K562 (cell line): ENCODE data around the gene ADARB2. TPM values are rescaled to one million over a fixed set of nuclear protein-coding genes. Genes with fewer than 3 reads are reported as not detected.
A peak's percentile ranks its signal among the peaks of the same experiment; 100 is the strongest.

Experiments
- ATAC-seq: fragments of 200-7000 bp; cut with Tn5 transposase; 3 replicates; pipeline ENCODE4 v1.9.1; 2020; ENCODE audit warnings: moderate library complexity
- BruUV-seq: library from RNA; stranded (reverse); fragments of 400-500 nt; replicated peaks from 2 replicates; lab custom pipeline; 2021; lab: Mats Ljungman, UMichigan
- CTCF ChIA-PET: fragments of 300-600 bp; formaldehyde crosslinking; extraction: SDS; loops from one replicate; lab custom pipeline; 2021; ENCODE audit warnings: low intra/inter-chr PET ratio; lab: Yijun Ruan, JAX
- POLR2A ChIA-PET: fragments of 300-600, 350-650 bp; sonication (Branson Sonifier 250); formaldehyde crosslinking; extraction: SDS; loops from one replicate; lab custom pipeline; 2021; ENCODE audit warnings: antibody characterized with exemption, inconsistent platforms; lab: Yijun Ruan, JAX
- DNase-seq, 4 experiments: peaks; one replicate each; pipeline versions ENCODE4 v3.0.0 to v3.0.0-alpha.2; 2011 to 2018; ENCODE audit warnings: low spot score in 3 of 4, mixed read lengths in 3 of 4; ENCODE audit errors: extremely low read depth in 1 of 4
- FAIRE-seq: peaks from 2 replicates; lab custom pipeline; 2011; peaks lifted over from hg19 to GRCh38; lab: Jason Lieb, UNC
- H2AFZ ChIP-seq: 2 replicates; pipeline ENCODE4 v1.6.0; 2011; ENCODE audit warnings: low read depth, low read length, control low read depth, inconsistent platforms
- H3K27ac ChIP-seq: fragments of 200-600 bp; 3 replicates; pipeline ENCODE4 v1.8.0; 2011; ENCODE audit warnings: low read depth, mild to moderate bottlenecking, control low read depth, inconsistent platforms, low read length, moderate library complexity, mixed read lengths; ENCODE audit errors: extremely low read depth
- H3K27me3 ChIP-seq, 2 experiments: fragments of 300-600 bp in 1 of 2; 2 replicates in 1 of 2; 3 replicates in 1 of 2; pipeline versions ENCODE4 v1.6.0 to v1.8.0; 2011; ENCODE audit warnings: inconsistent platforms in 2 of 2, low read length in 2 of 2, mild to moderate bottlenecking in 1 of 2, mixed read lengths in 1 of 2, moderate library complexity in 1 of 2; ENCODE audit not compliant: control insufficient read depth in 2 of 2, insufficient read depth in 2 of 2
- H3K36me3 ChIP-seq: fragments of 300-600 bp; 3 replicates; pipeline ENCODE4 v1.8.0; 2011; ENCODE audit warnings: mild to moderate bottlenecking, low read length, inconsistent platforms; ENCODE audit not compliant: control insufficient read depth, insufficient read depth
- H3K4me1 ChIP-seq, 2 experiments: fragments of 200-600 bp in 1 of 2; replicated peaks in 1 of 2; 2 replicates in 1 of 2; 3 replicates in 1 of 2; pipeline versions ENCODE4 v1.5.1 to v1.8.0; 2011; ENCODE audit warnings: inconsistent platforms in 2 of 2, low read length in 2 of 2, mild to moderate bottlenecking in 1 of 2, mixed read lengths in 1 of 2, moderate library complexity in 1 of 2; ENCODE audit not compliant: control insufficient read depth in 2 of 2, insufficient read depth in 2 of 2
- H3K4me2 ChIP-seq: 2 replicates; pipeline ENCODE4 v1.6.1; 2011; ENCODE audit warnings: low read length, control low read depth, inconsistent platforms, mixed read lengths; ENCODE audit not compliant: insufficient read depth
- H3K4me3 ChIP-seq: fragments of 200-600 bp; sonication (generic), shearing (Covaris generic); 2 replicates; pipeline ENCODE4 v1.5.1; 2016; ENCODE audit warnings: control low read depth, inconsistent platforms
- H3K79me2 ChIP-seq: fragments of 200-600 bp; 3 replicates; pipeline ENCODE4 v1.8.0; 2011; ENCODE audit warnings: low read length, inconsistent platforms; ENCODE audit not compliant: control insufficient read depth, insufficient read depth
- H3K9ac ChIP-seq, 2 experiments: 2 replicates each; pipeline versions ENCODE4 v1.6.0 to v1.6.1; 2011; ENCODE audit warnings: low read depth in 2 of 2, low read length in 2 of 2, control low read depth in 1 of 2, inconsistent platforms in 1 of 2, mild to moderate bottlenecking in 1 of 2, mixed read lengths in 1 of 2; ENCODE audit not compliant: insufficient read depth in 1 of 2
- H3K9me1 ChIP-seq: one replicate; pipeline ENCODE4 v1.6.0; 2011; ENCODE audit warnings: inconsistent platforms, mild to moderate bottlenecking, low read length, moderate library complexity; ENCODE audit not compliant: control insufficient read depth, insufficient read depth
- H3K9me3 ChIP-seq: replicated peaks from 2 replicates; pipeline ENCODE4 v1.5.1; 2011; ENCODE audit warnings: low read depth, low read length, inconsistent platforms; ENCODE audit not compliant: control insufficient read depth, insufficient read depth
- H4K20me1 ChIP-seq: replicated peaks from 2 replicates; pipeline ENCODE4 v1.6.1; 2011; ENCODE audit warnings: low read length, inconsistent platforms, mixed read lengths; ENCODE audit not compliant: control insufficient read depth, insufficient read depth
- CBX5 ChIP-seq: IDR thresholded peaks from 2 replicates; pipeline ENCODE4 v1.6.1; 2014; ENCODE audit warnings: low read depth, borderline replicate concordance
- DACH1 ChIP-seq: fragments of 450-650 bp; IDR thresholded peaks from 2 replicates; pipeline ENCODE4 v1.6.1; 2018; ENCODE audit not compliant: partially characterized antibody
- PHTF2 ChIP-seq: fragments of 250-450 bp; sonication (Bioruptor Pico); IDR thresholded peaks from 2 replicates; pipeline ENCODE4 v1.5.0; 2021; ENCODE audit warnings: mild to moderate bottlenecking
- TCF3 ChIP-seq: sonication (generic); formaldehyde crosslinking; IDR thresholded peaks from 2 replicates; pipeline ENCODE4 v1.4.0; 2020; ENCODE audit warnings: mild to moderate bottlenecking, missing genetic modification reagents
- ZNF57 ChIP-seq: fragments of 450-650 bp; formaldehyde crosslinking; IDR thresholded peaks from 2 replicates; pipeline ENCODE4 v1.4.0; 2020; ENCODE audit warnings: mild to moderate bottlenecking, moderate library complexity
- WGBS: fragments of 100-300 bp; shearing (Covaris generic); methylation state at CpG from one replicate; pipeline ENCODE4 v1.1.6; 2016; ENCODE audit warnings: low coverage, mixed read lengths; ENCODE audit not compliant: insufficient coverage; ENCODE audit errors: missing lambda C conversion rate; 5-methylcytosine and 5-hydroxymethylcytosine counted together
- in situ Hi-C: fragments of 300-500 bp; cut with MboI; formaldehyde crosslinking; loops from 4 replicates; pipeline ENCODE4 v1.15.0; 2018; ENCODE audit warnings: inconsistent platforms, mixed read lengths
- intact Hi-C: fragments of 100-400 bp; cut with micrococcal nuclease; formaldehyde crosslinking; loops from 2 replicates; pipeline ENCODE4 v1.14.2; 2022
- polyA plus RNA-seq, 8 experiments: library from polyadenylated mRNA; depleted of rRNA in 4 of 8; stranded (reverse) in 5 of 8; unstranded in 3 of 8; fragments of >200 nt; fragmentation: Nextera tagmentation in 2 of 8; fragmentation: Illumina TruSeq in 1 of 8; extraction: Ambion mirVana in 2 of 8; extraction: Trizol in 1 of 8; gene quantifications; 2 replicates each; pipeline versions ENCODE4 v1.2.1 to v1.2.3, GENCODE V29; 2011 to 2014; ENCODE audit warnings: inconsistent platforms in 1 of 8, missing spikeins in 1 of 8
- total RNA-seq, 7 experiments: library from RNA; depleted of rRNA in 6 of 7; stranded (reverse); fragments of >200 nt in 6 of 7; fragmentation: Illumina TruSeq in 2 of 7; extraction: Trizol in 2 of 7; gene quantifications; 2 replicates each; pipeline versions ENCODE4 v1.2.1 to v1.2.3, GENCODE V29; 2011 to 2021; ENCODE audit warnings: low replicate concordance in 1 of 7
- TF ChIP-seq, protein P1 (sequence below), 2 experiments: fragments of 200-800 bp in 1 of 2; sonication (Bioruptor generic) in 1 of 2; sonication (generic) in 1 of 2; formaldehyde crosslinking in 1 of 2; IDR thresholded peaks in 1 of 2; conservative IDR thresholded peaks in 1 of 2; 2 replicates each; pipeline versions ENCODE4 v1.5.0 to v1.6.1; 2016 to 2020; ENCODE audit warnings: missing compliant biosample characterization in 1 of 2, missing genetic modification characterization in 1 of 2, missing genetic modification reagents in 1 of 2
- TF ChIP-seq, protein P2 (sequence below): fragments of 250-450 bp; sonication (Bioruptor Pico); IDR thresholded peaks from 2 replicates; pipeline ENCODE4 v1.8.0; 2021; ENCODE audit warnings: mild to moderate bottlenecking, moderate library complexity
- TF ChIP-seq, protein P3 (sequence below): sonication (generic); formaldehyde crosslinking; IDR thresholded peaks from 2 replicates; pipeline ENCODE4 v1.8.0; 2022; ENCODE audit warnings: mild to moderate bottlenecking, missing genetic modification reagents
- TF ChIP-seq, protein P4 (sequence below): sonication (generic); IDR thresholded peaks from 2 replicates; pipeline ENCODE4 v1.6.1; 2016

The ADARB2 gene
- total and polyA plus RNA-seq, 9 of the 15 experiments (the other 6 are each of a cell fraction or from before 2014, with no cell fraction given) = not detected

DNA sequence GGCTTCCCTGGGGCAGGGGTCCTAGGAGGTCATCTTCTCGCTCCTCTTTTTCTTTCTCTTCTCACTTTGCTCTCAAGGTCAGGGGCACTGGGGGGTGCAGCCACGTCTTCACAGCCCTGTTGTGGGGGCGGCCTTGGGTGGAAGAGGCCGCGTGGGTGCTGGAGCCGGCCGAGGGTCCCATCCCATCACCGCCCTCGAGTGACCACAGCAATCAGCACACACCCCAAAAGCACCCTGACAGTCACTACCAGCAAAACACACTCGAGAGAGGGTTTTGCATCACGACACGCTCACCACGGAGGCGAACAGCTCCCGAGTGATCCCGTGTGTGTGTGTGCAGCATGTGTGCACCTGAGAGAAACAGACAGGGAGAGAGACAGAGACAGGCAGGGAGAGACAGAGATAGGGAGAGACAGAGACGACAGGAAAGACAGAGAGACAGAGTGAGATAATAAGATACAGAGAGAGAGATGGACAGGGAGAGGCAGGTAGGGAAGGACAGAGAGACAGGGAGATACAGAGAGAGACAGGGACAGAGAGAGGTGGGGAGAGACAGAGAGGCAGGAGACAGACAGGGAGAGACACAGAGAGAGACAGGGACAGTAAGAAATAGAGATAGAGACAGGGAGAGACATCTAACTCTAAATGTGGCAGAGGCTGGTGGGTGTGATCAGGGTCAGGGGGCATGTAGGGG, 580.3 kb downstream of the ADARB2 start:
- FAIRE-seq (no peak), DNase-seq (no peak), ATAC-seq (no peak)
- Histone ChIP-seq H3K9me3 (0 out of 2 replicates have a peak, but pooled peaks cover 1% of the 10 kb centered on the region), H3K4me1 (peaks cover 7 to 30% of the 10 kb centered on the region in 2 experiments; a peak in 4 of 5 replicates), H3K4me2 (no peak overlapping the region), H4K20me1 (no peaks in the 10 kb centered on the region), H3K36me3 (peaks cover 31% of the 10 kb centered on the region; the same call in 2 of the 3 replicates), H3K9ac (no peak overlapping the region), H3K4me3 (no peak overlapping the region), H3K79me2 (peaks cover 28% of the 10 kb centered on the region), H3K27me3 (peaks cover 2 to 30% of the 10 kb centered on the region in 2 experiments; a peak in 2 of 5 replicates), H2AFZ (no peak overlapping the region), H3K27ac (no peak overlapping the region), H3K9me1 (no peaks in the 10 kb centered on the region)
- WGBS = 60% methylated on average over 8 of the region's 17 CpGs
- intact Hi-C loops = no loop called here
- in situ Hi-C loops = no loop called here
- no peak for TF ChIP-seq TCF3 (CRISPR knock-in tag)
- no peak for TF ChIP-seq CBX5
- no peak for TF ChIP-seq DACH1
- no peak for TF ChIP-seq PHTF2 (CRISPR knock-in tag)
- TF ChIP-seq, protein P1, sequence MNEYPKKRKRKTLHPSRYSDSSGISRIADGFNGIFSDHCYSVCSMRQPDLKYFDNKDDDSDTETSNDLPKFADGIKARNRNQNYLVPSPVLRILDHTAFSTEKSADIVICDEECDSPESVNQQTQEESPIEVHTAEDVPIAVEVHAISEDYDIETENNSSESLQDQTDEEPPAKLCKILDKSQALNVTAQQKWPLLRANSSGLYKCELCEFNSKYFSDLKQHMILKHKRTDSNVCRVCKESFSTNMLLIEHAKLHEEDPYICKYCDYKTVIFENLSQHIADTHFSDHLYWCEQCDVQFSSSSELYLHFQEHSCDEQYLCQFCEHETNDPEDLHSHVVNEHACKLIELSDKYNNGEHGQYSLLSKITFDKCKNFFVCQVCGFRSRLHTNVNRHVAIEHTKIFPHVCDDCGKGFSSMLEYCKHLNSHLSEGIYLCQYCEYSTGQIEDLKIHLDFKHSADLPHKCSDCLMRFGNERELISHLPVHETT (CRISPR knock-in tag; conservative IDR thresholded peaks at IDR 0.05 in 1 of 2, IDR thresholded peaks at IDR 0.05 in 1 of 2) = no peak
- TF ChIP-seq, protein P2, sequence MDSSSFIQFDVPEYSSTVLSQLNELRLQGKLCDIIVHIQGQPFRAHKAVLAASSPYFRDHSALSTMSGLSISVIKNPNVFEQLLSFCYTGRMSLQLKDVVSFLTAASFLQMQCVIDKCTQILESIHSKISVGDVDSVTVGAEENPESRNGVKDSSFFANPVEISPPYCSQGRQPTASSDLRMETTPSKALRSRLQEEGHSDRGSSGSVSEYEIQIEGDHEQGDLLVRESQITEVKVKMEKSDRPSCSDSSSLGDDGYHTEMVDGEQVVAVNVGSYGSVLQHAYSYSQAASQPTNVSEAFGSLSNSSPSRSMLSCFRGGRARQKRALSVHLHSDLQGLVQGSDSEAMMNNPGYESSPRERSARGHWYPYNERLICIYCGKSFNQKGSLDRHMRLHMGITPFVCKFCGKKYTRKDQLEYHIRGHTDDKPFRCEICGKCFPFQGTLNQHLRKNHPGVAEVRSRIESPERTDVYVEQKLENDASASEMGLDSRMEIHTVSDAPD (CRISPR knock-in tag) = no peak
- no peak for TF ChIP-seq ZNF57 (CRISPR knock-in tag)
- TF ChIP-seq, protein P3, sequence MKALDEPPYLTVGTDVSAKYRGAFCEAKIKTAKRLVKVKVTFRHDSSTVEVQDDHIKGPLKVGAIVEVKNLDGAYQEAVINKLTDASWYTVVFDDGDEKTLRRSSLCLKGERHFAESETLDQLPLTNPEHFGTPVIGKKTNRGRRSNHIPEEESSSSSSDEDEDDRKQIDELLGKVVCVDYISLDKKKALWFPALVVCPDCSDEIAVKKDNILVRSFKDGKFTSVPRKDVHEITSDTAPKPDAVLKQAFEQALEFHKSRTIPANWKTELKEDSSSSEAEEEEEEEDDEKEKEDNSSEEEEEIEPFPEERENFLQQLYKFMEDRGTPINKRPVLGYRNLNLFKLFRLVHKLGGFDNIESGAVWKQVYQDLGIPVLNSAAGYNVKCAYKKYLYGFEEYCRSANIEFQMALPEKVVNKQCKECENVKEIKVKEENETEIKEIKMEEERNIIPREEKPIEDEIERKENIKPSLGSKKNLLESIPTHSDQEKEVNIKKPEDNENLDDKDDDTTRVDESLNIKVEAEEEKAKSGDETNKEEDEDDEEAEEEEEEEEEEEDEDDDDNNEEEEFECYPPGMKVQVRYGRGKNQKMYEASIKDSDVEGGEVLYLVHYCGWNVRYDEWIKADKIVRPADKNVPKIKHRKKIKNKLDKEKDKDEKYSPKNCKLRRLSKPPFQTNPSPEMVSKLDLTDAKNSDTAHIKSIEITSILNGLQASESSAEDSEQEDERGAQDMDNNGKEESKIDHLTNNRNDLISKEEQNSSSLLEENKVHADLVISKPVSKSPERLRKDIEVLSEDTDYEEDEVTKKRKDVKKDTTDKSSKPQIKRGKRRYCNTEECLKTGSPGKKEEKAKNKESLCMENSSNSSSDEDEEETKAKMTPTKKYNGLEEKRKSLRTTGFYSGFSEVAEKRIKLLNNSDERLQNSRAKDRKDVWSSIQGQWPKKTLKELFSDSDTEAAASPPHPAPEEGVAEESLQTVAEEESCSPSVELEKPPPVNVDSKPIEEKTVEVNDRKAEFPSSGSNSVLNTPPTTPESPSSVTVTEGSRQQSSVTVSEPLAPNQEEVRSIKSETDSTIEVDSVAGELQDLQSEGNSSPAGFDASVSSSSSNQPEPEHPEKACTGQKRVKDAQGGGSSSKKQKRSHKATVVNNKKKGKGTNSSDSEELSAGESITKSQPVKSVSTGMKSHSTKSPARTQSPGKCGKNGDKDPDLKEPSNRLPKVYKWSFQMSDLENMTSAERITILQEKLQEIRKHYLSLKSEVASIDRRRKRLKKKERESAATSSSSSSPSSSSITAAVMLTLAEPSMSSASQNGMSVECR (CRISPR knock-in tag) = no peak
- TF ChIP-seq, protein P4, sequence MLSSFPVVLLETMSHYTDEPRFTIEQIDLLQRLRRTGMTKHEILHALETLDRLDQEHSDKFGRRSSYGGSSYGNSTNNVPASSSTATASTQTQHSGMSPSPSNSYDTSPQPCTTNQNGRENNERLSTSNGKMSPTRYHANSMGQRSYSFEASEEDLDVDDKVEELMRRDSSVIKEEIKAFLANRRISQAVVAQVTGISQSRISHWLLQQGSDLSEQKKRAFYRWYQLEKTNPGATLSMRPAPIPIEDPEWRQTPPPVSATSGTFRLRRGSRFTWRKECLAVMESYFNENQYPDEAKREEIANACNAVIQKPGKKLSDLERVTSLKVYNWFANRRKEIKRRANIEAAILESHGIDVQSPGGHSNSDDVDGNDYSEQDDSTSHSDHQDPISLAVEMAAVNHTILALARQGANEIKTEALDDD = no peak
- ChIA-PET POLR2A (interaction anchor here (0.6 kb wide), 1 partner anchor 17 kb away, joined by 3 read pairs; no protein-coding TSS in a partner anchor), CTCF (no interaction called here)
- TSS peak; percentile 10 for BruUV-seq
